Measurements from ENCODE around the gene QKI.

DNA sequence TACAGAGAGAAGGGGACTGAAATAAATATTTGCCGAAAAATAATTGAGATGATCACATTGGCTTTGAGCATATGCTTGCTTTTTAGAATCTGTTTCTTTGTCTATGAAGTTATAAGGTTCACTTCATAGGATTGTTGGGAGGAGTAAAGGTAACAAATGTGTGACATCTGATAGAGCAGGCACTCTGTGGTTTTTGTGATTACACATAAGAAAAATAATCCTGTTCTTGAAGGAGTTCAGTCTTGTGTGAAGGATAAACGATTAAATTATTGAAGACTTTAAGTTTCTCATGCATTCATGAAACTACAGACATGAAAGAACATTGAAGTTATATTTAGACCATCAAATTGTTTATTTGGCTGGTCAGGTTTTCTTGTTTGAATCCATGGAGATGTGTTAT is 45.0 kb downstream of the QKI start:
- TF ChIP-seq, protein P1, sequence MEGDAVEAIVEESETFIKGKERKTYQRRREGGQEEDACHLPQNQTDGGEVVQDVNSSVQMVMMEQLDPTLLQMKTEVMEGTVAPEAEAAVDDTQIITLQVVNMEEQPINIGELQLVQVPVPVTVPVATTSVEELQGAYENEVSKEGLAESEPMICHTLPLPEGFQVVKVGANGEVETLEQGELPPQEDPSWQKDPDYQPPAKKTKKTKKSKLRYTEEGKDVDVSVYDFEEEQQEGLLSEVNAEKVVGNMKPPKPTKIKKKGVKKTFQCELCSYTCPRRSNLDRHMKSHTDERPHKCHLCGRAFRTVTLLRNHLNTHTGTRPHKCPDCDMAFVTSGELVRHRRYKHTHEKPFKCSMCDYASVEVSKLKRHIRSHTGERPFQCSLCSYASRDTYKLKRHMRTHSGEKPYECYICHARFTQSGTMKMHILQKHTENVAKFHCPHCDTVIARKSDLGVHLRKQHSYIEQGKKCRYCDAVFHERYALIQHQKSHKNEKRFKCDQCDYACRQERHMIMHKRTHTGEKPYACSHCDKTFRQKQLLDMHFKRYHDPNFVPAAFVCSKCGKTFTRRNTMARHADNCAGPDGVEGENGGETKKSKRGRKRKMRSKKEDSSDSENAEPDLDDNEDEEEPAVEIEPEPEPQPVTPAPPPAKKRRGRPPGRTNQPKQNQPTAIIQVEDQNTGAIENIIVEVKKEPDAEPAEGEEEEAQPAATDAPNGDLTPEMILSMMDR (IDR thresholded peaks at IDR 0.05) = no peak
- no peak for TF ChIP-seq POLR2A (IDR thresholded peaks at IDR 0.05)

All from breast epithelium (tissue), 3 donors.